Purkinje cell (primary cell): ENCODE results near the gene NDUFB4. TPM values are rescaled to one million over a fixed set of nuclear protein-coding genes. Genes with fewer than 3 reads are reported as not detected.

Source experiments
- polyA plus RNA-seq: library from polyadenylated mRNA; unstranded; fragments of >200 nt; fragmentation: Nextera tagmentation; gene quantifications from 2 replicates; pipeline ENCODE4 v1.2.1, GENCODE V29; 2014

NDUFB4 gene
- polyA plus RNA-seq, result 1,161 and 1,165 TPM in 2 replicates

GRCh38 chr3:120596116-120596852, at the start of gene NDUFB4:
Gene NDUFB4, plus strand, starts transcription at chr3:120596336. Its CDS starts 24 bp downstream, at chr3:120596360.

Other genes with a start within 250 kb of the NDUFB4 start
- 13.0 and 18.4 TPM in 2 replicates for gene LRRC58, start 247.0 kb upstream of the NDUFB4 start, polyA plus RNA-seq
- gene FSTL1, start 145.3 kb upstream of the NDUFB4 start, polyA plus RNA-seq, result 1.7 and 2.1 TPM in 2 replicates
- not detected in 2 replicates for gene HGD, start 85.9 kb downstream of the NDUFB4 start, polyA plus RNA-seq
- 32.6 and 61.8 TPM in 2 replicates for gene RABL3, start 146.2 kb downstream of the NDUFB4 start, polyA plus RNA-seq
- 8.8 and 9.1 TPM in 2 replicates for gene GTF2E1, start 146.4 kb downstream of the NDUFB4 start, polyA plus RNA-seq